Uterus (tissue), 4 donors: Measurements from ENCODE around the gene FASTKD2. TPM values are rescaled to one million over a fixed set of nuclear protein-coding genes. Genes with fewer than 3 reads are reported as not detected.

Experiments
- DNase-seq, 2 donors: peaks; one replicate each; pipeline ENCODE4 v3.0.0-alpha.2; 2019 to 2020
- H3K27ac ChIP-seq, 2 donors: fragments of 200-600 bp; sonication (generic); 1 replicate in 1 of 2; 2 replicates in 1 of 2; pipeline ENCODE4 v1.5.1; 2016 to 2018
- H3K27me3 ChIP-seq, 2 donors: fragments of 200-600 bp; sonication (generic); one replicate each; pipeline ENCODE4 v1.5.1; 2018 to 2019; ENCODE audit warnings: control low read depth in 1 of 2
- H3K36me3 ChIP-seq, 2 donors: fragments of 200-600 bp; sonication (generic); one replicate each; pipeline ENCODE4 v1.5.1; 2019; ENCODE audit warnings: control low read depth in 1 of 2
- H3K4me1 ChIP-seq, 2 donors: fragments of 200-600 bp; sonication (generic); one replicate each; pipeline ENCODE4 v1.5.1; 2018 to 2019; ENCODE audit warnings: control low read depth in 1 of 2
- H3K4me3 ChIP-seq, 2 donors: fragments of 200-600 bp; sonication (generic); 1 replicate in 1 of 2; 2 replicates in 1 of 2; pipeline ENCODE4 v1.5.1; 2018 to 2019; ENCODE audit warnings: mild to moderate bottlenecking in 1 of 2
- H3K9me3 ChIP-seq, 2 donors: fragments of 200-600 bp; sonication (generic); one replicate each; pipeline ENCODE4 v1.5.1; 2019; ENCODE audit warnings: control low read depth in 1 of 2
- CTCF ChIP-seq, 4 experiments: fragments of 200-600 bp in 2 of 4; fragments of 450-650 bp in 2 of 4; sonication (generic) in 2 of 4; IDR thresholded peaks; one replicate each; pipeline ENCODE4 v1.5.1; 2016 to 2019; ENCODE audit warnings: antibody characterized with exemption in 4 of 4, mild to moderate bottlenecking in 2 of 4, moderate library complexity in 1 of 4
- POLR2A ChIP-seq, 2 donors: fragments of 450-650 bp; IDR thresholded peaks; one replicate each; pipeline ENCODE4 v1.6.1; 2016; ENCODE audit warnings: antibody characterized with exemption in 2 of 2, mild to moderate bottlenecking in 1 of 2, moderate library complexity in 1 of 2
- intact Hi-C: fragments of 100-400 bp; cut with DNase I; formaldehyde crosslinking; loops from one replicate; pipeline ENCODE4 v1.15.1; 2023; ENCODE audit warnings: low total_unique reads
- total RNA-seq, 4 donors: library from RNA; depleted of rRNA in 3 of 4; stranded (reverse); fragments of >200 nt in 3 of 4; gene quantifications; one replicate each; pipeline versions ENCODE4 v1.1.0 to v1.2.4, GENCODE V29; 2014 to 2023
- donor health status: DM: yes; HTN: yes; CAD: no.

FASTKD2 gene
- total RNA-seq = 10 to 100 TPM; 13.3 to 77.4 (median 39.1) TPM

DNA sequence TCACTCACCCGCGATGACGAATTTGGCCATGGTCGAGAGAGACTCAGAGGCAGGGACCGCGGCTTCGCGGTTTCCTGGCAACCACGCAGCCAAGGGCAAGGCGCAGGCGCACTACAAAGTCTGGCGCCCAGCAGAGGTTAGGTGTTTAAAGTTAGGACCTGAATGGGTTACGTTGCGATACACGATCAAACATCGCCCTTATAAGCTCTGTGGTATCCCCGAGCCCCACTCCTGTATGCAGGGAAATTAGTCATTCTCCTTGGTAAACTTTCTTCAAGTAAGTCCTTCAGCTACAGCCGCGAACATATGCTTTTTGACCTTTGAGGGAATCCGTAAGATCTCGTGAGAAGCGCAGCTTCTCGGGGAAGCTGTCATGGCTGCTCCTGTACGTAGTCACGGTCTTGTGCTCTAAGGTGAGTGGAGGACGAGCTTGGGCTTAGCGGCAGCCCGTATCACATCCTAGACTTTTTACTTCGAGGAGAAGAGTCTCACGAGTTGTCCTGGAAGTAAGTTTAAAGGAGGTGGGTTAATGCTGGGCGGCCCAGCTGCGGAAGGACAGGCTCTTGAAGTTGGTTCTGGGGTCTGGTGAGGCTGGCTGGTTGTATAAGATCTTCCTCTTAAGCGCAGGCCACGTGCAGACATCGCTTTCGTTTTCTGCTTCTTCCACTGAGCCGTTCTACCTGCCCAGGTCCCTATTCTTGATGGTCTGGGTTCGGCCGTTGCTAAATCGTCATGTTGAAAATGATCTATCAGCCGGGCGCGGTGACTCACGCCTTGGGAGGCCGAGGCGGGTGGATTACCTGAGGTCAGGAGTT, at the start of gene FASTKD2, which contains the start of gene MDH1B:
Gene FASTKD2, plus strand, starts transcription at position 365 of the 815 bp plus-strand sequence. CDS start 1,088 bp downstream, outside the sequence.
Gene MDH1B, minus strand, starts transcription at position 87 of the 815 bp plus-strand sequence. Its CDS starts 57 bp downstream, at position 30.
- H3K4me1 ChIP-seq = peaks cover 0 to 9% of the 10 kb centered on the region in 2 donors
- no peaks in the 10 kb centered on the region for H3K9me3 ChIP-seq
- H3K27ac ChIP-seq = peak within 1 kb of the TSS; percentile 81 to 89
- intact Hi-C loops = no loop called here
- peak within 1 kb of the TSS; percentile 74 to 75 for H3K4me3 ChIP-seq
- H3K36me3 ChIP-seq = no peaks in the 10 kb centered on the region
- no peaks in the 10 kb centered on the region for H3K27me3 ChIP-seq
- TF ChIP-seq POLR2A (IDR thresholded peaks at IDR 0.05) = peak in 1 of 2 donors; percentile 41
- TF ChIP-seq CTCF (IDR thresholded peaks at IDR 0.05) = no peak
- peak; percentile 92 for DNase-seq

DNA sequence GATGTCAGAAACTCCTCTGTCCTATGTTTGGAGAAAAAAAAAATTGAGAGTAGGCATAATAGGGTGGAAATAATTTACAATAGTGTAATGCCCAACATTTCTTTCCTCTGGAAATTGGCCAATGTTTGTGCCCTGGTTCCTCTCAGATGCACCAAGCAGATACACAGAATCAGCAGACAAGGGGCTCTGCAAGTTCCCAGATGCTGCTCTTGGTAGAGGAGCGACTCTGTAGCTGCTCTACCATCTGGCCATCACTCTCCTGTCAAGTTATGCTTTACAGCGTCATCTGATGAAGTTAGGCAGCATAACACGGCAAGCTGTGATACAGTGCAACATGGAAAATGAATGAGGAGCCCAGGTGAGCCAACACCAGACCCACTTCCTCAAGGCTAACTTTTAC, 48.8 kb upstream of the FASTKD2 start:
- DNase-seq = no peak
- H3K27ac ChIP-seq = no peak overlapping the region
- TF ChIP-seq CTCF (IDR thresholded peaks at IDR 0.05) (no peak), POLR2A (IDR thresholded peaks at IDR 0.05) (no peak)
- no peaks in the 10 kb centered on the region for H3K4me1 ChIP-seq
- no peak overlapping the region for H3K4me3 ChIP-seq
- H3K27me3 ChIP-seq = no peaks in the 10 kb centered on the region
- intact Hi-C loops = no loop called here
- no peaks in the 10 kb centered on the region for H3K36me3 ChIP-seq
- no peaks in the 10 kb centered on the region for H3K9me3 ChIP-seq

GRCh38 chr2:206718296-206718695, 47.1 kb upstream of the FASTKD2 start, which contains the start of gene DYTN:
DYTN (minus strand) TSS chr2:206718396; CDS start chr2:206718279, 117 bp downstream.
- no peak for DNase-seq
- TF ChIP-seq POLR2A (IDR thresholded peaks at IDR 0.05) = no peak
- Histone ChIP-seq H3K27me3 (no peaks in the 10 kb centered on the region), H3K4me3 (no peak within 1 kb of the TSS), H3K36me3 (no peaks in the 10 kb centered on the region), H3K9me3 (no peaks in the 10 kb centered on the region), H3K4me1 (no peaks in the 10 kb centered on the region), H3K27ac (no peak within 1 kb of the TSS)
- intact Hi-C loops = no loop called here

- no peaks in the 10 kb centered on the region for H3K36me3 ChIP-seq
- TF ChIP-seq POLR2A (IDR thresholded peaks at IDR 0.05) = no peak
- TF ChIP-seq CTCF (IDR thresholded peaks at IDR 0.05) = no peak
- no peak overlapping the region for H3K27ac ChIP-seq
- H3K4me1 ChIP-seq = no peaks in the 10 kb centered on the region
- intact Hi-C loops = no loop called here
- H3K27me3 ChIP-seq = no peaks in the 10 kb centered on the region
- DNase-seq = no peak
- H3K9me3 ChIP-seq = no peaks in the 10 kb centered on the region
- H3K4me3 ChIP-seq = no peak overlapping the region
Observed at GRCh38 chr2:206721256-206721920, 44.0 kb upstream of the FASTKD2 start.

DNA sequence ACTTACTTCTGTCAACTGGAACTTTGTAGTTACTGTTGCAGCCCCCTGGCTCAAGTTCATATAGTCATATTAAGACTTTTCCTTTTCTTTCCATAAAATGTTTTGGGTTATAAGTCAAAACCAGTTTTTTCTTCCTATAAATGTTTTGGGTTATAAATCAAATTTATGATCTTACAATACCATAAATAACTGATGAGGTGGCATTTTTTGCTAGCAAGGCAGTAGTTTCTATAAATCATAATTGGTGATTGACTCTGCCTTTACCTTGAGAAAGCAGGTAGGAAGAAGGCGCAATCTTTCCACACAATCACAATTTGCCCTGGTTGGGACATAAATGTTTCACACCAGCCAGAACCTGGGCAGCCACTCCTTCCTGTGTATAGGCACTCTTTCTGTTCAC, 42.1 kb upstream of the FASTKD2 start:
- intact Hi-C loops = no loop called here
- DNase-seq = no peak
- no peaks in the 10 kb centered on the region for H3K9me3 ChIP-seq

More for the DNA sequence above, 42.1 kb upstream of the FASTKD2 start:
- TF ChIP-seq CTCF (IDR thresholded peaks at IDR 0.05) (no peak), POLR2A (IDR thresholded peaks at IDR 0.05) (no peak)
- Histone ChIP-seq H3K27me3 (no peaks in the 10 kb centered on the region), H3K36me3 (no peaks in the 10 kb centered on the region), H3K27ac (no peak overlapping the region), H3K4me3 (no peak overlapping the region), H3K4me1 (no peaks in the 10 kb centered on the region)
